ENCODE measurements around the gene TACC2. TPM values are rescaled to one million over a fixed set of nuclear protein-coding genes. Genes with fewer than 3 reads are reported as not detected.

Gene TACC2
- total and polyA plus RNA-seq, 2 experiments from 2014 or later = 4.3 to 16.7 TPM

- Histone ChIP-seq H2AFZ (no peak overlapping the region), H3K4me3 (no peak overlapping the region), H3K27ac (no peak overlapping the region), H3K4me1 (ENCODE audit: insufficient read depth) (no peaks in the 10 kb centered on the region), H3K9me2 (ENCODE audit: insufficient read depth) (no peaks in the 10 kb centered on the region), H3F3A (ENCODE audit: insufficient read depth) (no peaks in the 10 kb centered on the region), H3K9ac (no peak overlapping the region), H3K79me2 (ENCODE audit: insufficient read depth) (no peaks in the 10 kb centered on the region), H4K20me1 (ENCODE audit: insufficient read depth) (no peaks in the 10 kb centered on the region), H3K27me3 (replicated peaks; ENCODE audit: insufficient read depth) (no peaks in the 10 kb centered on the region), H3K9me3 (ENCODE audit: low read depth) (no peaks in the 10 kb centered on the region), H3K36me3 (ENCODE audit: low read depth) (no peaks in the 10 kb centered on the region), H3K4me2 (ENCODE audit: unreplicated experiment) (no peak overlapping the region)
- WGBS, 2 experiments (ENCODE audit: low coverage in 1 of 2, low lambda C conversion rate in 2 of 2, missing lambda C conversion rate in 2 of 2) = 86 to 87% methylated on average over 2 of the region's 2 CpGs
- in situ Hi-C loops (cut with MboI) = no loop called here
- TF ChIP-seq EZH2 (IDR thresholded peaks at IDR 0.05; ENCODE audit: insufficient read depth, poor library complexity, severe bottlenecking) (no peak), EZH2phosphoT487 (IDR thresholded peaks at IDR 0.05; ENCODE audit: insufficient read depth, low read depth) (no peak)
- DNase-seq = no peak
Measured at GRCh38 chr10:122229666-122230065, 240.7 kb downstream of the TACC2 start.

DNA sequence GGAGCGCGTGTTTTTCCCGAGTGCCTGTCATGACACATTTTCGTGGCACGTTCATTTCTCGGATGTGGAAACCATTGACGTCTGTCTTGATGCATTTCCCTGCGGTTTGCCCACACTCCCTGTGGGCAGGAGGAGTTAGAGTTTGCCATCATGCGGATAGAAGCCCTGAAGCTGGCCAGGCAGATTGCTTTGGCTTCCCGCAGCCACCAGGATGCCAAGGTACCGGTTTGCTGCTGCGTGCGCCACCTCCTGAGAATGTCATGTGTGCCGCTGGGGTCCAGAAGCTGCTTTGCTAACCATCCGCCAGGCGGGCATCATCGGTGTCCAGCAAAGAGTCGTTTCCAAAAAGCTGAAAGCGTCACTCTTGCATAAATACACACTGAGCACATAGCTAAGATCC is 241.3 kb downstream of the TACC2 start:
- Histone ChIP-seq H3F3A (ENCODE audit: insufficient read depth) (no peaks in the 10 kb centered on the region), H3K9ac (no peak overlapping the region), H3K9me2 (ENCODE audit: insufficient read depth) (no peaks in the 10 kb centered on the region), H2AFZ (no peak overlapping the region), H4K20me1 (ENCODE audit: insufficient read depth) (no peaks in the 10 kb centered on the region), H3K27me3 (replicated peaks; ENCODE audit: insufficient read depth) (no peaks in the 10 kb centered on the region), H3K27ac (no peak overlapping the region), H3K36me3 (ENCODE audit: low read depth) (no peaks in the 10 kb centered on the region), H3K9me3 (ENCODE audit: low read depth) (no peaks in the 10 kb centered on the region), H3K4me3 (no peak overlapping the region), H3K79me2 (ENCODE audit: insufficient read depth) (no peaks in the 10 kb centered on the region), H3K4me2 (ENCODE audit: unreplicated experiment) (no peak overlapping the region), H3K4me1 (ENCODE audit: insufficient read depth) (no peaks in the 10 kb centered on the region)
- TF ChIP-seq EZH2 (IDR thresholded peaks at IDR 0.05; ENCODE audit: insufficient read depth, poor library complexity, severe bottlenecking) (no peak), EZH2phosphoT487 (IDR thresholded peaks at IDR 0.05; ENCODE audit: insufficient read depth, low read depth) (no peak)
- 93% methylated on average over 19 of the region's 19 CpGs for WGBS, 2 experiments (ENCODE audit: low coverage in 1 of 2, low lambda C conversion rate in 2 of 2, missing lambda C conversion rate in 2 of 2)
- no peak for DNase-seq
- in situ Hi-C loops (cut with MboI) = no loop called here

DNA sequence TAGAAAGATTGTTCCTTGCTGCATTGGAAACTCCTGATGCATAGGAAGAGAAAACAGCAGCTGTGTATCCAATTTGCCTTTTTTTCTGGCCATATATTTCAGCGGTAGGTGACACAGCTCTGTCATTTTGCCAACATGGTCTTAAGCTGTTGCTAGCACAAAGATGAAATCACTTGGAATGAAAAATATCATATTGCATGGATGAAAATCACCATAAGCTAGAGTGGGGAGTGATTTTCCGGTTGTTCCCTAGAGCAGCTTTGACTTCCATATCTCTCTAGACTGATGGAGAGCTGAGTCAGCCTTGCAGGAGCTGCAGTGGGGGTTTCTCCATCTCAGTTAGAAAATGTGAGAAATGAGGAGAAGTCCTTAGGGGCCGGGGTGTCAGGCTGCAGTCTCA is 243.8 kb downstream of the TACC2 start:
- Histone ChIP-seq H2AFZ (no peak overlapping the region), H3K9me3 (ENCODE audit: low read depth) (no peaks in the 10 kb centered on the region), H3K9ac (no peak overlapping the region), H3K27ac (no peak overlapping the region), H3K27me3 (replicated peaks; ENCODE audit: insufficient read depth) (no peaks in the 10 kb centered on the region), H3K4me1 (ENCODE audit: insufficient read depth) (no peaks in the 10 kb centered on the region), H4K20me1 (ENCODE audit: insufficient read depth) (no peaks in the 10 kb centered on the region), H3K4me2 (ENCODE audit: unreplicated experiment) (no peak overlapping the region), H3K36me3 (ENCODE audit: low read depth) (no peaks in the 10 kb centered on the region), H3K79me2 (ENCODE audit: insufficient read depth) (no peaks in the 10 kb centered on the region), H3K9me2 (ENCODE audit: insufficient read depth) (no peaks in the 10 kb centered on the region), H3K4me3 (no peak overlapping the region), H3F3A (ENCODE audit: insufficient read depth) (no peaks in the 10 kb centered on the region)
- TF ChIP-seq EZH2 (IDR thresholded peaks at IDR 0.05; ENCODE audit: insufficient read depth, poor library complexity, severe bottlenecking) (no peak), EZH2phosphoT487 (IDR thresholded peaks at IDR 0.05; ENCODE audit: insufficient read depth, low read depth) (no peak)
- in situ Hi-C loops (cut with MboI) = no loop called here
- DNase-seq = no peak
- WGBS, 2 experiments (ENCODE audit: low coverage in 1 of 2, low lambda C conversion rate in 2 of 2, missing lambda C conversion rate in 2 of 2) = 98% methylated on average over 3 of the region's 3 CpGs

- Histone ChIP-seq H2AFZ (no peak overlapping the region), H3K9ac (no peak overlapping the region), H3K4me2 (ENCODE audit: unreplicated experiment) (no peak overlapping the region), H3F3A (ENCODE audit: insufficient read depth) (no peaks in the 10 kb centered on the region), H3K27ac (no peak overlapping the region), H3K9me2 (ENCODE audit: insufficient read depth) (no peaks in the 10 kb centered on the region), H3K79me2 (ENCODE audit: insufficient read depth) (no peaks in the 10 kb centered on the region), H3K4me1 (ENCODE audit: insufficient read depth) (no peaks in the 10 kb centered on the region), H3K4me3 (no peak overlapping the region), H4K20me1 (ENCODE audit: insufficient read depth) (no peaks in the 10 kb centered on the region), H3K27me3 (replicated peaks; ENCODE audit: insufficient read depth) (no peaks in the 10 kb centered on the region), H3K36me3 (ENCODE audit: low read depth) (no peaks in the 10 kb centered on the region), H3K9me3 (ENCODE audit: low read depth) (no peaks in the 10 kb centered on the region)
- 83 to 84% methylated on average over 10 to 11 of the region's 11 CpGs for WGBS, 2 experiments (ENCODE audit: low coverage in 1 of 2, low lambda C conversion rate in 2 of 2, missing lambda C conversion rate in 2 of 2)
- in situ Hi-C loops (cut with MboI) = no loop called here
- no peak for DNase-seq
- TF ChIP-seq EZH2phosphoT487 (IDR thresholded peaks at IDR 0.05; ENCODE audit: insufficient read depth, low read depth) (no peak), EZH2 (IDR thresholded peaks at IDR 0.05; ENCODE audit: insufficient read depth, poor library complexity, severe bottlenecking) (no peak)
Measured at GRCh38 chr10:122233857-122234348, 244.9 kb downstream of the TACC2 start.

- Histone ChIP-seq H3K9ac (no peak overlapping the region), H3K79me2 (ENCODE audit: insufficient read depth) (no peaks in the 10 kb centered on the region), H3K27me3 (replicated peaks; ENCODE audit: insufficient read depth) (no peaks in the 10 kb centered on the region), H2AFZ (no peak overlapping the region), H3K27ac (no peak overlapping the region), H3K9me2 (ENCODE audit: insufficient read depth) (no peaks in the 10 kb centered on the region), H3K4me2 (ENCODE audit: unreplicated experiment) (no peak overlapping the region), H3F3A (ENCODE audit: insufficient read depth) (peaks cover 2% of the 10 kb centered on the region; the same call in 1 of the 2 replicates), H4K20me1 (ENCODE audit: insufficient read depth) (no peaks in the 10 kb centered on the region), H3K4me3 (no peak overlapping the region), H3K4me1 (ENCODE audit: insufficient read depth) (no peaks in the 10 kb centered on the region), H3K36me3 (ENCODE audit: low read depth) (no peaks in the 10 kb centered on the region), H3K9me3 (ENCODE audit: low read depth) (no peaks in the 10 kb centered on the region)
- 64 to 65% methylated on average over 2 of the region's 2 CpGs for WGBS, 2 experiments (ENCODE audit: low coverage in 1 of 2, low lambda C conversion rate in 2 of 2, missing lambda C conversion rate in 2 of 2)
- in situ Hi-C loops (cut with MboI) = no loop called here
- no peak for TF ChIP-seq EZH2phosphoT487 (IDR thresholded peaks at IDR 0.05; ENCODE audit: insufficient read depth, low read depth)
- no peak for TF ChIP-seq EZH2 (IDR thresholded peaks at IDR 0.05; ENCODE audit: insufficient read depth, poor library complexity, severe bottlenecking)
- no peak for DNase-seq
Measured at GRCh38 chr10:122234416-122234815, 245.5 kb downstream of the TACC2 start.
